HG03095 (cell line): Measurements from ENCODE around the gene DLG2.

Source experiments
- ATAC-seq: cut with Tn5 transposase; IDR thresholded peaks from one replicate; pipeline ENCODE4 v1.9.1; 2021; ENCODE audit warnings: moderate library complexity; ENCODE audit not compliant: unreplicated experiment

DLG2 gene

GRCh38 chr11:85572056-85572455 lies 55.1 kb downstream of the DLG2 start:
- no peak for ATAC-seq

- no peak for ATAC-seq
Measured at GRCh38 chr11:85569525-85569924, 57.6 kb downstream of the DLG2 start.

- ATAC-seq = no peak
Measured at GRCh38 chr11:85558411-85558810, 68.7 kb downstream of the DLG2 start.

- no peak for ATAC-seq
Measured at GRCh38 chr11:85551881-85552280, 75.3 kb downstream of the DLG2 start.

- no peak for ATAC-seq
Measured at GRCh38 chr11:85541683-85542082, 85.5 kb downstream of the DLG2 start.

GRCh38 chr11:85540635-85541205 lies 86.4 kb downstream of the DLG2 start:
- no peak for ATAC-seq

- no peak for ATAC-seq
Measured at GRCh38 chr11:85540181-85540580, 87.0 kb downstream of the DLG2 start.

GRCh38 chr11:85539740-85540139 lies 87.4 kb downstream of the DLG2 start:
- no peak for ATAC-seq

- no peak for ATAC-seq
Measured at GRCh38 chr11:85539029-85539689, 88.0 kb downstream of the DLG2 start.

GRCh38 chr11:85536438-85536837 lies 90.7 kb downstream of the DLG2 start:
- no peak for ATAC-seq

GRCh38 chr11:85534806-85535205 lies 92.3 kb downstream of the DLG2 start:
- no peak for ATAC-seq

- ATAC-seq = no peak
Measured at GRCh38 chr11:85531191-85531897, 95.8 kb downstream of the DLG2 start.

- no peak for ATAC-seq
Measured at GRCh38 chr11:85530634-85531033, 96.5 kb downstream of the DLG2 start.

- ATAC-seq = no peak
Measured at GRCh38 chr11:85526564-85526963, 100.6 kb downstream of the DLG2 start.

- ATAC-seq = no peak
Measured at GRCh38 chr11:85525686-85526085, 101.5 kb downstream of the DLG2 start.

GRCh38 chr11:85517272-85517671 lies 109.9 kb downstream of the DLG2 start:
- ATAC-seq = no peak

GRCh38 chr11:85495918-85496317 lies 131.2 kb downstream of the DLG2 start:
- ATAC-seq = no peak

- no peak for ATAC-seq
Measured at GRCh38 chr11:85494396-85494795, 132.7 kb downstream of the DLG2 start.

GRCh38 chr11:85485902-85486301 lies 141.2 kb downstream of the DLG2 start:
- ATAC-seq = no peak

- no peak for ATAC-seq
Measured at GRCh38 chr11:85483861-85484260, 143.3 kb downstream of the DLG2 start.

- ATAC-seq = no peak
Measured at GRCh38 chr11:85481862-85482261, 145.3 kb downstream of the DLG2 start.
